Ishikawa (cell line): ENCODE data around the gene ADTRP.

Experiments
- CEBPB ChIP-seq: IDR thresholded peaks from 2 replicates; pipeline ENCODE4 v1.6.1; 2012
- CREB1 ChIP-seq: IDR thresholded peaks from 2 replicates; pipeline ENCODE4 v1.6.1; 2012; ENCODE audit warnings: low read depth
- EGR1 ChIP-seq: IDR thresholded peaks from 2 replicates; pipeline ENCODE4 v1.6.1; 2012
- EP300 ChIP-seq: IDR thresholded peaks from 2 replicates; pipeline ENCODE4 v1.6.1; 2012; ENCODE audit warnings: borderline replicate concordance
- FOXM1 ChIP-seq: IDR thresholded peaks from 2 replicates; pipeline ENCODE4 v1.6.1; 2012; ENCODE audit warnings: low read depth, borderline replicate concordance
- MAX ChIP-seq: IDR thresholded peaks from 2 replicates; pipeline ENCODE4 v1.6.1; 2012
- NFIC ChIP-seq: IDR thresholded peaks from 2 replicates; pipeline ENCODE4 v1.6.1; 2012
- RAD21 ChIP-seq: IDR thresholded peaks from 2 replicates; pipeline ENCODE4 v1.6.1; 2012; ENCODE audit warnings: low read depth
- REST ChIP-seq: IDR thresholded peaks from 2 replicates; pipeline ENCODE4 v1.6.1; 2012; ENCODE audit warnings: low read depth, mild to moderate bottlenecking
- TAF1 ChIP-seq: IDR thresholded peaks from 2 replicates; pipeline ENCODE4 v1.6.1; 2012; ENCODE audit warnings: low read depth, mild to moderate bottlenecking
- TCF12 ChIP-seq: IDR thresholded peaks from 2 replicates; pipeline ENCODE4 v1.6.1; 2012; ENCODE audit warnings: low read depth
- TEAD4 ChIP-seq: IDR thresholded peaks from 2 replicates; pipeline ENCODE4 v1.6.1; 2012
- USF1 ChIP-seq: IDR thresholded peaks from 2 replicates; pipeline ENCODE4 v1.6.1; 2012
- YY1 ChIP-seq: IDR thresholded peaks from 2 replicates; pipeline ENCODE4 v1.6.1; 2012; ENCODE audit warnings: low read depth
- ZBTB7A ChIP-seq: IDR thresholded peaks from 2 replicates; pipeline ENCODE4 v1.6.1; 2012; ENCODE audit warnings: low read depth

ADTRP gene

GRCh38 chr6:11806561-11807317 lies 28.1 kb upstream of the ADTRP start:
- TF ChIP-seq RAD21, result no peak
- no peak for TF ChIP-seq TCF12
- TF ChIP-seq EGR1, result peak; percentile 56; the same call in 1 of the 2 replicates
- TF ChIP-seq NFIC, result no peak
- TF ChIP-seq REST, result no peak

- no peak for TF ChIP-seq YY1
- TF ChIP-seq REST, result no peak
Measured at GRCh38 chr6:11805259-11806053, 26.9 kb upstream of the ADTRP start.

- TF ChIP-seq TEAD4, result no peak
- no peak for TF ChIP-seq MAX
- no peak for TF ChIP-seq RAD21
- no peak for TF ChIP-seq CEBPB
Measured at GRCh38 chr6:11804701-11805100, 26.1 kb upstream of the ADTRP start.

- TF ChIP-seq EP300 (no peak), CREB1 (no peak), TEAD4 (no peak), ZBTB7A (no peak), RAD21 (no peak), YY1 (no peak), NFIC (no peak), EGR1 (no peak), CEBPB (no peak), USF1 (no peak)
Measured at GRCh38 chr6:11804135-11804534, 25.5 kb upstream of the ADTRP start.

GRCh38 chr6:11803591-11803971 lies 25.0 kb upstream of the ADTRP start:
- TF ChIP-seq MAX (no peak), YY1 (no peak), EGR1 (no peak), RAD21 (no peak), CEBPB (no peak)

GRCh38 chr6:11802886-11803590 lies 24.4 kb upstream of the ADTRP start:
- TF ChIP-seq MAX (no peak), FOXM1 (no peak), EP300 (no peak), YY1 (no peak), CREB1 (no peak), REST (no peak), USF1 (no peak), RAD21 (no peak), TAF1 (no peak), TCF12 (no peak), NFIC (no peak), EGR1 (no peak), CEBPB (no peak)
